Thyroid gland (tissue), 4 donors: ENCODE results near the gene GNPNAT1. TPM values are rescaled to one million over a fixed set of nuclear protein-coding genes. Genes with fewer than 3 reads are reported as not detected.
A peak's percentile ranks its signal among the peaks of the same experiment; 100 is the strongest.

Experiments used
- DNase-seq, 2 donors: peaks; one replicate each; pipeline ENCODE4 v3.0.0-alpha.2; 2019
- H3K27ac ChIP-seq, 3 donors: fragments of 200-600 bp; sonication (generic); 1 replicate in 2 of 3; 2 replicates in 1 of 3; pipeline ENCODE4 v1.5.1; 2016 to 2019; ENCODE audit warnings: mild to moderate bottlenecking in 1 of 3, moderate library complexity in 1 of 3
- H3K27me3 ChIP-seq: fragments of 200-600 bp; sonication (generic); one replicate; pipeline ENCODE4 v1.5.1; 2019
- H3K36me3 ChIP-seq, 2 donors: fragments of 200-600 bp; sonication (generic); one replicate each; pipeline ENCODE4 v1.5.1; 2016 to 2019
- H3K4me1 ChIP-seq, 2 donors: fragments of 200-600 bp; sonication (generic); one replicate each; pipeline ENCODE4 v1.5.1; 2017 to 2019
- H3K4me3 ChIP-seq, 3 donors: fragments of 200-600 bp; sonication (generic); replicated peaks in 1 of 3; 1 replicate in 2 of 3; 2 replicates in 1 of 3; pipeline ENCODE4 v1.5.1; 2016; ENCODE audit warnings: mild to moderate bottlenecking in 1 of 3
- H3K9me3 ChIP-seq: fragments of 200-600 bp; sonication (generic); one replicate; pipeline ENCODE4 v1.5.1; 2017
- POLR2A ChIP-seq, 2 donors: fragments of 450-650 bp; IDR thresholded peaks; one replicate each; pipeline ENCODE4 v1.6.1; 2017; ENCODE audit warnings: antibody characterized with exemption in 2 of 2, mild to moderate bottlenecking in 2 of 2, moderate library complexity in 1 of 2
- whole genome bisulfite sequencing, 2 donors: methylation state at CpG; one replicate each; pipeline ENCODE4 v1.1.5; 2017; 5-methylcytosine and 5-hydroxymethylcytosine counted together
- intact Hi-C: fragments of 100-400 bp; cut with DNase I; formaldehyde crosslinking; loops from one replicate; pipeline ENCODE4 v1.15.1; 2023
- total RNA-seq, 4 donors: library from RNA; depleted of rRNA; stranded (reverse); fragments of >200 nt; gene quantifications; one replicate each; pipeline ENCODE4 v1.2.3, GENCODE V29; 2016
- TF ChIP-seq, protein P1 (sequence below), 6 experiments: fragments of 200-600 bp in 3 of 6; fragments of 450-650 bp in 3 of 6; sonication (generic) in 3 of 6; IDR thresholded peaks; one replicate each; pipeline ENCODE4 v1.5.1; 2016 to 2019; ENCODE audit warnings: antibody characterized with exemption in 6 of 6, mild to moderate bottlenecking in 2 of 6, inconsistent platforms in 1 of 6, moderate library complexity in 1 of 6

Gene GNPNAT1
- total RNA-seq, 4 donors from 2014 or later, result 10.3 to 11.7 (median 10.6) TPM

DNA sequence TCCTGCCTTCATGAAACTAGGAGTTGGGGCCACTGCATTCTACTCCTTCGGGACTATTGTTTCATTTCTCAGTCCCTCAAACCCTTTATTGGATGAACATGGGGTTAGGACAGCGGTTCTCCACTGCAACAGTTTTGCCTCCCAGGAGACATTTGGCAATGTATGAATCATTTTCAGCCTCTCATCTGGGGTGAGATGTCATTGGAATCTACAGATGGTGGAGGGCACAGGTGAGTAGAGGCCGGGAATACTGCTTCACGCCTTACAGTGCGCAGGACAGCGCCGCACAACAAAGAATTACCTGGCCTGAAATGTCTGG lies 649 bp upstream of the GNPNAT1 start:
- DNase-seq, result no peak
- no peaks in the 10 kb centered on the region for H3K36me3 ChIP-seq
- intact Hi-C loops, result no loop called here
- no peak for TF ChIP-seq POLR2A (IDR thresholded peaks at IDR 0.05)
- TF ChIP-seq, protein P1, sequence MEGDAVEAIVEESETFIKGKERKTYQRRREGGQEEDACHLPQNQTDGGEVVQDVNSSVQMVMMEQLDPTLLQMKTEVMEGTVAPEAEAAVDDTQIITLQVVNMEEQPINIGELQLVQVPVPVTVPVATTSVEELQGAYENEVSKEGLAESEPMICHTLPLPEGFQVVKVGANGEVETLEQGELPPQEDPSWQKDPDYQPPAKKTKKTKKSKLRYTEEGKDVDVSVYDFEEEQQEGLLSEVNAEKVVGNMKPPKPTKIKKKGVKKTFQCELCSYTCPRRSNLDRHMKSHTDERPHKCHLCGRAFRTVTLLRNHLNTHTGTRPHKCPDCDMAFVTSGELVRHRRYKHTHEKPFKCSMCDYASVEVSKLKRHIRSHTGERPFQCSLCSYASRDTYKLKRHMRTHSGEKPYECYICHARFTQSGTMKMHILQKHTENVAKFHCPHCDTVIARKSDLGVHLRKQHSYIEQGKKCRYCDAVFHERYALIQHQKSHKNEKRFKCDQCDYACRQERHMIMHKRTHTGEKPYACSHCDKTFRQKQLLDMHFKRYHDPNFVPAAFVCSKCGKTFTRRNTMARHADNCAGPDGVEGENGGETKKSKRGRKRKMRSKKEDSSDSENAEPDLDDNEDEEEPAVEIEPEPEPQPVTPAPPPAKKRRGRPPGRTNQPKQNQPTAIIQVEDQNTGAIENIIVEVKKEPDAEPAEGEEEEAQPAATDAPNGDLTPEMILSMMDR (IDR thresholded peaks at IDR 0.05), result no peak
- peaks cover 0 to 8% of the 10 kb centered on the region in 2 donors for H3K4me1 ChIP-seq
- peak overlapping the region in 2 of 3 donors; percentile 10 to 50 for H3K4me3 ChIP-seq
- whole genome bisulfite sequencing, 2 donors, result 84 to 88% methylated on average over 7 of the region's 7 CpGs
- no peaks in the 10 kb centered on the region for H3K27me3 ChIP-seq
- no peaks in the 10 kb centered on the region for H3K9me3 ChIP-seq
- H3K27ac ChIP-seq, result peak overlapping the region; percentile 73 to 85 (median 78)

DNA sequence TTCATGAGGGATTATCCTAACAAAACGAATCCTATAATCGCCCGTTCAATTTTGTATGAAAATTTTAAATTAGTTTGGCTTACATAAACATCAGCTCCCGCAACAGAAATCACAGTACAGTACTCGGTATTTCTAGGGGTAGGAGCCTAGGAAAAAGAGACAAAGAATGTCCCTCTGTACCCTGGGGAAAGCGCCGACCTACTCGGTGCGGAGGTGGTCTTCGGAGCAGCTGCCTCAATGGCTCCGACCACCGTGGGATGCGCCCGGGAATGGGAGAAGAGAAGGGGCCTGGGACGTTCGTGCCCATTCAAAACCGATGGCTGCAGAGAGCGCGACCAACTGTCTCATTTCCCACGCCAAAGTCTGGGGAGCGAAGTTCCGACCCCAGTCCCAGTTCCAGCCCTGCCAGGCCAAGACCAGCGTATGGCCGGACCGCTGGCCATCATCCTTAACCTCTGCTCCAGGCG lies 618 bp downstream of the GNPNAT1 start:
- intact Hi-C loops, result no loop called here
- no peak for DNase-seq
- peaks cover 0 to 8% of the 10 kb centered on the region in 2 donors for H3K4me1 ChIP-seq
- no peaks in the 10 kb centered on the region for H3K9me3 ChIP-seq
- peak overlapping the region; percentile 50 to 56 (median 53) for H3K4me3 ChIP-seq
- H3K27ac ChIP-seq, result peak overlapping the region in 1 of 3 donors; percentile 48
- 2 to 3% methylated on average over 25 to 26 of the region's 26 CpGs for WGBS, 2 donors
- no peaks in the 10 kb centered on the region for H3K27me3 ChIP-seq
- H3K36me3 ChIP-seq, result no peaks in the 10 kb centered on the region
- no peak for TF ChIP-seq POLR2A (IDR thresholded peaks at IDR 0.05)
- TF ChIP-seq, protein P1 (IDR thresholded peaks at IDR 0.05), result no peak

DNA sequence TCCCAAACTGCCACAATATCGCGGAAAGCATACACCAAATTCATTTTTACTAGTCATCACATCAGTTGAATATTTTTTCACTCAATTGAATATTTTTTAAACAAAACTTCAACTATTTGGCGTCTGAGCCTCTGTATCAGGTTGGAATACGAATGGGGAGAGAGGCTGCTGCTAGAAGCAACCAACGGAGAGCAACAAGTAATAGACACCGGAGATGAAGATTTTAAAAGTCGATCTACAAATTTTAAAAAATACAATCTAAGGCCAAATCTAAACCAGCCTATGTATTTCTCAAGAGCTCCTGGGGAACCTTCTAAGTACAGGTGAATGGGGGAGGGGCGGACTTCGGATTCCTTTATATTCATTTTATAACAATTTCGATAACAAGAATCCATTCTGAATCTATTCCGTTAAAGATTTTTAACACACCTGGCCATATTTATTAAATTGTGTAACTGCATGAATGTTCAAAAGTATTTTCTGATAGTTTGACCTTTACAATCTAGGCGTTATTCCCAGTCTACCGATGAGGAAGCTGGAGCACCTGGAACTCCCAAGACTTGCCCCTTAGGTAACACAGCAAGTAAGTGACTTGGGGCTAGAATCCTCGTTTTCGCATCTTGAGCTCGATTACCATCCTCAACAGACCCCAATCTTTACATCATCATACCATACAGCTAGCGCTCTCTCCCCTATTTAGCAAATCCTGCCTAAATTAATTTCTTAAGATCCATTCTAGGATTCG lies 1.2 kb downstream of the GNPNAT1 start:
- H3K27ac ChIP-seq, result no peak overlapping the region
- DNase-seq, result no peak
- no peak for TF ChIP-seq POLR2A (IDR thresholded peaks at IDR 0.05)
- TF ChIP-seq, protein P1 (IDR thresholded peaks at IDR 0.05), result no peak
- H3K36me3 ChIP-seq, result no peaks in the 10 kb centered on the region
- intact Hi-C loops, result no loop called here
- peaks cover 0 to 8% of the 10 kb centered on the region in 2 donors for H3K4me1 ChIP-seq
- peak overlapping the region in 2 of 3 donors; percentile 50 to 56 for H3K4me3 ChIP-seq
- H3K27me3 ChIP-seq, result no peaks in the 10 kb centered on the region
- 54 to 56% methylated on average over 18 of the region's 18 CpGs for WGBS, 2 donors
- H3K9me3 ChIP-seq, result no peaks in the 10 kb centered on the region

DNA sequence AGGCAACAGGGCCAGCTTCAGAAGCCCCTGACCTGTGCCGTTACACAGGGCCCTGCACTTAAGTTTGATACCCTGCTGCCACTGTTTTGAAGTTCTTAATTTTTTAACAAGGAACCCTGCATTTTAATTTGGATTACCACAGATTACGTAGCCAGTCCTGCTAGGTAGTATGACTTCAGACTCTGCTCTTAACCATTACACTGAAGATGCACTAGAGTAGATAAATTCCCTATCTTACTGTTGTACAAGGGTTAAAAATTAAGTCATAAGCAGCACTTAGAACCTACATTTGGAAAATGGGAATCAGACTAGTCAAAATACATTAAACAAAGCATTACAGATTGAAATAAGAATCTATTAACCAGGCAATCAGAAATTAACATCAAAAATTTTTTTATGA lies 2.3 kb downstream of the GNPNAT1 start:
- H3K9me3 ChIP-seq, result no peaks in the 10 kb centered on the region
- intact Hi-C loops, result no loop called here
- 91 to 97% methylated on average over 2 of the region's 2 CpGs for WGBS, 2 donors
- DNase-seq, result no peak
- H3K4me1 ChIP-seq, result peaks cover 0 to 8% of the 10 kb centered on the region in 2 donors
- H3K27ac ChIP-seq, result no peak overlapping the region
- TF ChIP-seq, protein P1 (IDR thresholded peaks at IDR 0.05), result no peak
- no peak for TF ChIP-seq POLR2A (IDR thresholded peaks at IDR 0.05)
- H3K27me3 ChIP-seq, result no peaks in the 10 kb centered on the region
- no peaks in the 10 kb centered on the region for H3K36me3 ChIP-seq
- H3K4me3 ChIP-seq, result no peak overlapping the region

DNA sequence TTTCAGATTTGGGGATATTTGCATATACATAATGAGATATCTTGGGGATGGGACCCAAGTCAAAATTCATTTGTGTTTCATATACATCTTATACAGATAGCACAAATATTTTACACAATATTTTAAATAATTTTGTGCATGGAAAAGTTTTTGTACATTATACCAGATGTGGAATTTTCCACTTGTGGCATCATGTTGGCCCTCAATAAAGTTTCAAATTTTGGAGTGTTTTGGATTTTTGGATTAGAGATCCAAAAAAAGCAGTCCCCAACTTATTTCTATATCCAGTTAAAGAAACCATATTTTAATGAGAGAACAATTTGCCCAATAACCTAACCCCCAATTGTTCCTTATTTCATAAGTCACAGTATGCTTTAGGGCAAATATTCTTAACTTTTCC lies 4.5 kb downstream of the GNPNAT1 start:
- TF ChIP-seq POLR2A (IDR thresholded peaks at IDR 0.05), result no peak
- TF ChIP-seq, protein P1 (IDR thresholded peaks at IDR 0.05), result no peak
- peaks cover 0 to 8% of the 10 kb centered on the region in 2 donors for H3K4me1 ChIP-seq
- no peaks in the 10 kb centered on the region for H3K9me3 ChIP-seq
- H3K27me3 ChIP-seq, result no peaks in the 10 kb centered on the region
- no peak overlapping the region for H3K27ac ChIP-seq
- no peak for DNase-seq
- H3K4me3 ChIP-seq, result no peak overlapping the region
- intact Hi-C loops, result no loop called here
- H3K36me3 ChIP-seq, result no peaks in the 10 kb centered on the region
